Dendritic cell treated with granulocyte-macrophage colony-stimulating factor and Interleukin-4, amounts not matched to agents 40 ng/mL and 50 ng/mL, for 4 days (primary cell): ENCODE measurements around the gene DMGDH.
"Not testable (repeated sequence)": the region's sequence is repeated elsewhere in the genome, so short reads cannot be mapped to it uniquely, and the experiment has no call there.

Experiments used
- H3K27ac Mint-ChIP-seq: one replicate; pipeline ENCODE4 v1.8.0; 2022; ENCODE audit warnings: mild to moderate bottlenecking, mixed read lengths
- H3K27me3 Mint-ChIP-seq: one replicate; pipeline ENCODE4 v1.8.0; 2022; ENCODE audit warnings: mild to moderate bottlenecking, mixed read lengths
- H3K36me3 Mint-ChIP-seq: one replicate; pipeline ENCODE4 v1.8.0; 2022; ENCODE audit warnings: low read depth, mixed read lengths
- H3K4me1 Mint-ChIP-seq: one replicate; pipeline ENCODE4 v1.8.0; 2022; ENCODE audit warnings: low read depth, mixed read lengths
- H3K4me3 Mint-ChIP-seq: one replicate; pipeline ENCODE4 v1.8.0; 2022; ENCODE audit warnings: mild to moderate bottlenecking, moderate library complexity, mixed read lengths
- H3K9me3 Mint-ChIP-seq: one replicate; pipeline ENCODE4 v1.8.0; 2022; ENCODE audit warnings: mixed read lengths
- intact Hi-C: fragments of 100-400 bp; cut with micrococcal nuclease; formaldehyde crosslinking; loops from one replicate; pipeline ENCODE4 v1.15.0; 2022

The DMGDH gene

DNA sequence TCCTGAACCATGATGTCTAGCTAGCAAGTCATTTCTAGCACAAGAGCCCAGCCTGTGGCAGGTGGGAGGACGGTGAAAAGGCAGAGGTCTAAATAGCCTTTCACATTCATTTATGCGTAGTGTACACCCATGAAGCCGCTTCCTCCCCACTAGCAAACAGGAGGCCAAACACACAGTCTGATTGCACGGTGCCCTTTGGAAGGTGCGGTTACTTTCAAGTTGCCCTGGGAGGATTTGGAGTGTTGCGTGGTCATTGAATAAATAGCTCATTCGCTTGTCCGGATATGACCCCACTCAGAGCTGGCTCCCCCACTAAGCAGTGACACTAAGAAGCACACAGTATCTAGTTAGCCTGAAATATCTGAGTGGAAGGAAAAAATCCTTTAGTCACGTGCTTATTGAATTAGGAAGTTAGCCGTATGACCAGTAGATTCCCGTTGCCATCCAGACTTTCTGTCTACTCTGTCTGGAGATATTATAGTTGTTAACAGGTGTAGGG lies 83.7 kb downstream of the DMGDH start:
- Mint-ChIP-seq H3K27ac (peak overlapping the region; percentile 93), H3K4me1 (peaks cover 29% of the 10 kb centered on the region), H3K4me3 (peak overlapping the region; percentile 90), H3K27me3 (peaks cover 3% of the 10 kb centered on the region), H3K36me3 (no peaks in the 10 kb centered on the region), H3K9me3 (no peaks in the 10 kb centered on the region)
- intact Hi-C loops, result no loop called here

DNA sequence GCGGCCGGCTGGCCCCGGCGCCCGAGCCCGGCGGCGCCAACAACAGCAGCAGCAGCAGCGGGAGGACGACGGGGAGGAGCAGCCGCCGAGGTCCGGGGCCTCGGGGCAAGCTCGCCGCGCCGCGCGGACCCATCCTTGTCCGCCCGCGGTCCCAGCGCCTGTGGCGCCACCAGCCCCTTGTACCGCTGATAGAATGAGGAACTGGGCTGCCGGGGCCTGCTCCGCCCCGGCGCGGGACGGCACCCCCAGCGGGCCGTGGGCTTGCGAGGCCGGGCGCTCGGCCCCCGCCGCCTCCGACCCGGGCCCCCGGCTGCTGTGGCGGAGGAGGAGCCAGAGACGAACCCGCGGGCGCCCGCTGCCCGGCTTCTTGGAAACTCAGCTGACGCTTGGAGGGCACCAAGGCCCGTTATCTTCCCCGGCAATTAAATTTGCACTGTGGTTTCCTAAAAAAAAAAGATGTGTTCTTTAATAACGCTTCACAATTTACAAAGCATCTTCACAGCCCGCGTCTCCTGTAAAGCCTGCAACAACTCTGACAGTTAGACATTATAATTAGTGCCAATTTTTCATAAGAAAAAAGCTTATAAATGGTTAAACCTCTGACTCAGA lies 84.3 kb downstream of the DMGDH start, which contains the start of gene ARSB:
TSS of gene ARSB (minus strand) at position 195 of the 609 bp plus-strand sequence. CDS start at position 133, 62 bp downstream.
- intact Hi-C loops, result no loop called here
- no peaks in the 10 kb centered on the region for H3K36me3 Mint-ChIP-seq

DNA sequence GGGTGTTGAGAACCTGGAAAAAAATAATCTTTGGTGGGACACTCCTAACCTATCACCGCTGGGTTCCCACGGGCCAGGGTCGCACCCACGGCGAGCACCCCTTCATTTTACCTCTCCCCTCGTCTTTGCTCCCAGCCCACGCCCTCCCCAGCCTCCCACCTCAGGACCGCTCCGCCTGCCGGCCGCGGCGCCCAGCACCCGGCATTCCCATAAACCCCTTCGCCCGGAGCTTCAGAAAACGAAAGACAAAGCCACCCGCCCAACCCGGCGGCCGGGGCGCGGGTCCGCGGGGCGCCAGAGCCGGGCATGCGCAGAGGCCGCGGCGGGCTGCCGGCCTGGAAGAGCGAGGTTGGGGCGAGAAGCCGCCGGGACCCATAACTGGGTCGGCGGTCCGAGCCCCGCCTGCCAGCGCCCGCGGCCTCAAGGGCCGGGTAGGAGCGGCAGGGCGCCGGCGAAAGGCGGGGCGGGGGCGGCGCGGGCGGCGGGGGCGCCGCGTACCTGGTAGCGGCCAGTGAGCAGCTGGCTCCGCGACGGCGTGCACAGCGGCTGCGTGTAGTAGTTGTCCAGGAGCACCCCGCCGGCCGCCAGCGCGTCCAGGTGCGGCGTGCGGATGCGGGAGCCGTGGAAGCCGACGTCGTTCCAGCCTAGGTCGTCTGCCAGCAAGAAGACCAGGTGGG lies 84.9 kb downstream of the DMGDH start:
- intact Hi-C loops, result no loop called here
- Mint-ChIP-seq H3K27me3 (no peaks in the 10 kb centered on the region), H3K4me3 (peak overlapping the region; percentile 90), H3K36me3 (no peaks in the 10 kb centered on the region), H3K9me3 (no peaks in the 10 kb centered on the region), H3K4me1 (peaks cover 39% of the 10 kb centered on the region), H3K27ac (peak overlapping the region; percentile 93)

More for the DNA sequence above, 84.3 kb downstream of the DMGDH start, which contains the start of gene ARSB:
- no peaks in the 10 kb centered on the region for H3K27me3 Mint-ChIP-seq
- H3K4me3 Mint-ChIP-seq, result peak within 1 kb of the TSS; percentile 90
- H3K27ac Mint-ChIP-seq, result peak within 1 kb of the TSS; percentile 93
- H3K9me3 Mint-ChIP-seq, result no peaks in the 10 kb centered on the region
- peaks cover 33% of the 10 kb centered on the region for H3K4me1 Mint-ChIP-seq

DNA sequence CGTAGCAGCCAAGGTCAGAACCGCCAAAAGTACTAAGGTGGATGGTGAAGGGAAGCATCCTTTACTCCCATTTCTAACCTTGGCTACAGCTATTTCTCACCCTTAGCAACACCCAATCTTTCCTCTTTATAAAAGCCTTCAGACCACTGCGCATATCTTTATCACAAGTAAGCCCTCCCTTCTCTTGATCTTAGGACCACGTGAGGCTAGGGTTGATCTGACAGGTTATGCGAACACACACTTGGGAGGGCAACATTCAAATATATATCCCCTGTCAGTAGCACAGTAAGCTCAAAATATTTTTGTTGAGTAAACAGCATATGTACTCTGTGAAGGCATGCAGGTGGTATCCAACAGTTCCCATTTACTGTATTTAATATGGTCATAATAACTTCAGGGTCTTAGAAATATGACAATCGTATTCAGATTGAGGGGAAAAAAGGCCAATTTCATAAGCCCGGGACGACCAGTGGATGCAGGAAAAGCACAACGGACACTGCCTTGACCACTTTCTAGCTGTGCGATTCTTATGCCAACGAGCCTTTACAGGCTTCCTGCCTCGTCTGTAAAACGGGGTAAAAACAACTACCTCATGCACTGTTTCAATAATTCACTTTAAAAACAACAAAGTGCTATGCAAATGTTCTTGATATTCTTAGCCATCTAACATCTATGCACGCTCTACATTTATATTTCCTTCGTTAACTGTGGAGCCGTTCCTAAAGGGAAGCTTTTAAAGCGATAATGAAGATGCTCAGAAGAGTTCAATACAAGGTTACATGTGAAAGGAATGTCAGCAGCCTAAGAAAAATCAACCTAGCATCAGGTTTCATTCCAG lies 85.7 kb downstream of the DMGDH start:
- no peaks in the 10 kb centered on the region for H3K27me3 Mint-ChIP-seq
- no peaks in the 10 kb centered on the region for H3K36me3 Mint-ChIP-seq
- H3K4me3 Mint-ChIP-seq, result peak overlapping the region; percentile 90
- no peaks in the 10 kb centered on the region for H3K9me3 Mint-ChIP-seq
- H3K4me1 Mint-ChIP-seq, result peaks cover 47% of the 10 kb centered on the region
- H3K27ac Mint-ChIP-seq, result peak overlapping the region; percentile 93
- intact Hi-C loops, result no loop called here

DNA sequence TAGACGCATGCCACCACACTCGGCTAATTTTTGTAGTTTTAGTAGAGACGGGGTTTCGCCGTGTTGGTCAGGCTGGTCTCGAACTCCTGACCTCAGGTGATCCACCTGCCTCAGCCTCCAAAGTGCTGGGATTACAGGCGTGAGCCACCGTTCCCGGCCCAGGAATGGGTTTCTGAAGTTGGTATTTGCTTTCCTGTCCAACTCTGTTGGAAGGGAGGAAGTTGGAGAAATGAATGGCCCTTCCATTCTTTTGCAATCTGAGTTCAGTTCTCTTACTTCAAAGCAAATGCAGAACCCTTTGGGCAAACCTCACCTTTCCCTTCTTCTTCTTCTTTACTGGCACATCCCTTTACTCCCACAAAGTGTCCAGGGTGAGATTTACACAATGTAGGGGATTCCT lies 86.3 kb downstream of the DMGDH start:
- H3K27ac Mint-ChIP-seq, result peak overlapping the region; percentile 93
- not testable (repeated sequence) for H3K9me3 Mint-ChIP-seq, H3K27me3 Mint-ChIP-seq

DNA sequence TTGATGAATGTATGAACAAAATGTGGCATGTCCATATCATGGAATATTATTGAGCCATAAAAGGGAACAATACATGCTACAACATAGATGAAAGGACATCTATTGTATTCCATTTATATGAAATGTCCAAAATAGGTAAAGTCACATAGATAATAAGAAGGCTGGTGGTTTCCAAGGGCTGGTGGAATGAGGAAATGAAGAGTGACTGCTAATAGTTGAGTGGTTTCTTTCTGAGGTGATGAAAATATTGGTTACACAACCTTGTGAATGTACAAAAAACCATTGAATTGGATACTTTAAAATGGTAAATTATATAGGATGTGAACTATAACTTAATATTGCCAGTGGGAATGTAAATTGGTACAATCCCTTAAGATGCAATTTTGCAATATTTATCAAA lies 89.6 kb downstream of the DMGDH start:
- intact Hi-C loops, result no loop called here
- H3K36me3 Mint-ChIP-seq, result peaks cover 15% of the 10 kb centered on the region
- H3K27ac Mint-ChIP-seq, result no peak overlapping the region
- H3K27me3 Mint-ChIP-seq, result no peaks in the 10 kb centered on the region
- peaks cover 6% of the 10 kb centered on the region for H3K9me3 Mint-ChIP-seq
- H3K4me1 Mint-ChIP-seq, result peaks cover 59% of the 10 kb centered on the region
- H3K4me3 Mint-ChIP-seq, result no peak overlapping the region

More for the DNA sequence above, 86.3 kb downstream of the DMGDH start:
- peaks cover 47% of the 10 kb centered on the region for H3K4me1 Mint-ChIP-seq
- H3K36me3 Mint-ChIP-seq, intact Hi-C loops: not testable (repeated sequence)
- peak overlapping the region; percentile 90 for H3K4me3 Mint-ChIP-seq

DNA sequence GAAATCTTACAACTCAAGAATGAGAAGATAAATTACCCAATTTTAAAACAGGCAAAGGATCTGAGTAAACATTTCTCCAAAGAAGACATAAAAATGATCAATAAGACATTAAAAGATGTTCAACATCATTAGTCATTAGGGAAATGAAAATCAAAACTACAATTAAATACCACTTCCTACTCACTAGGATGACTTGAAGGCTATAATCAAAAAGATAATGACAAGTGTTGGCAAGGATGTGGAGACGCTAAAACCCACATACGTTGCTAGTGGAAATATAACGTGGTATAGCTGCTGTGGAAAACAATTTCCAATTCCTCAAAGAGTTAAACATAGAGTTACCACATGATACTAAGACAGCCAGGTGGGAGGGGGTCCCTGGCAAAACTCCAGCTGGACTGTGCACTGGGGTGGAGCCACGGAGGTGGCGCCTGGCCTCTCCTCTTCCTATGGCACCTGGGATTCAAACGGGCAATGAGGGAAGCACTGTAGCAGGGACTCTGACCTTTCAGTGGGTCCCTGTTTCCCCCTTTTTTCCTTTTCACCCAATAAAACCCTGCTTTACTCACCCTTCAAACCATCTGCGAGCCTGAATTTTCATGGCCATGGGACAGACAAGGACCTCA lies 90.2 kb downstream of the DMGDH start:
- intact Hi-C loops, result no loop called here
- Mint-ChIP-seq H3K4me1 (peaks cover 66% of the 10 kb centered on the region), H3K4me3 (no peak overlapping the region), H3K36me3 (peaks cover 15% of the 10 kb centered on the region), H3K27ac (no peak overlapping the region), H3K27me3 (no peaks in the 10 kb centered on the region), H3K9me3 (peaks cover 6% of the 10 kb centered on the region)

DNA sequence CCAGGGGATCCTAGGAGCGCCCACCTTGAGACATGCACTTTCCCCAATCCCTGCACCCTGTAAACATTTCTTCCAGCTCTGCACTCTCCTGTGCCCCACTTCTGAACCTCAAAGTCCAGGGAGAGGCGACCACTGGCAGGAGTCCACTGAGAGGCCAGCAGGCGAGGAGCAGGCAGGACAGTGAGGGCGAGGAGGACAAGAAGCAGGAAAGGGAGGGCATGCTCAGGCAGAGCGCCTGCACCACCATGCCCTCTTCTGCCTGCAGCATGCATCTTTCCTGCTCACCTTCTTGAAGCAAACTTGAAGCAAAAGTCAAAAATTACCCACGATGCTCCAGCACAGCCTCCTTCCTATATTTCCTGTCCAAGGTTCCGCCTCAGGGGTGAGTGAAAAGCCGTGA lies 94.4 kb downstream of the DMGDH start:
- no peak overlapping the region for H3K4me3 Mint-ChIP-seq
- peaks cover 6% of the 10 kb centered on the region for H3K9me3 Mint-ChIP-seq
- intact Hi-C loops, result no loop called here
- no peak overlapping the region for H3K27ac Mint-ChIP-seq
- H3K4me1 Mint-ChIP-seq, result peaks cover 71% of the 10 kb centered on the region
- no peaks in the 10 kb centered on the region for H3K27me3 Mint-ChIP-seq
- peaks cover 15% of the 10 kb centered on the region for H3K36me3 Mint-ChIP-seq

DNA sequence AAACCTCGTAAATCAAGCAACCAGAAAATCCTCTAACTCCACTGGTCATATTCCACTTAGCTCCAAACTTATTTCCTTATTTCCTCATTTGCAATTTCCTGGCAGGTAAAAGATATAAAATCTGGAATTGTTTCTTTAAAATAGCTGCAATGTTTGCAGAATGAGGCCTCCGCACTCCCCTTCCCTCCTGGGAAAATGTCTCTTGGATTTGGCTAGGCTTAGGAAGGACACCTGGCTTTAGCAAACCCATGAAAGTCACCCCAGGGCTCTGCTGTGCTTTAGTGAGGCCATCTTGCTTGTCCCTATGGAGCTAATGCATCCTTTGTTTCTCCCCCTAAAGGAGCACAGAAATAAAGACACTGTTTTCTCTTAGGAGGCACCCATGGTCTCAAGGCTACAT lies 94.9 kb downstream of the DMGDH start:
- H3K27me3 Mint-ChIP-seq, result no peaks in the 10 kb centered on the region
- intact Hi-C loops, result no loop called here

DNA sequence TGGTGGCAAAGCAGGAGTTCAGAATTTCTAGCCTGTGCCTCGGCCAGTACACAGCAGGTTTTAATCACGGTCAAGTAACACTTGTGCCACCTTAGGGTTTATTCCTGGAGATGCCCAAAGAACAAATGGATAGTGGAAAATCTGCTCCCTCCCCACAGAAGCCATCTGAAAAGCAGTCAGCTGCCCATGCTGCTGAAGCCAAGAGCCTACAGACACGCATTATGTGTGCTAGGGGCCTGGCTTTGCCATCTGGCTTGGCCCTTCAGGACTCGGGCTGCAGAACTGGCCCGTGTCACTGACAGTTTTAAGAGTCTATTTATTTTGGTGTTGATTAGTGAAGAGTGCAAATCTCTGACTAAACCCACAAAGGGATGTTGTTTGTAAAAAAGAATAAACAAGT lies 95.5 kb downstream of the DMGDH start:
- peak overlapping the region; percentile 75 for H3K27ac Mint-ChIP-seq
- H3K9me3 Mint-ChIP-seq, result peaks cover 6% of the 10 kb centered on the region
- H3K27me3 Mint-ChIP-seq, result no peaks in the 10 kb centered on the region
- peaks cover 15% of the 10 kb centered on the region for H3K36me3 Mint-ChIP-seq
- peaks cover 61% of the 10 kb centered on the region for H3K4me1 Mint-ChIP-seq
- intact Hi-C loops, result no loop called here
- H3K4me3 Mint-ChIP-seq, result no peak overlapping the region

More for the DNA sequence above, 94.9 kb downstream of the DMGDH start:
- Mint-ChIP-seq H3K36me3 (peaks cover 15% of the 10 kb centered on the region), H3K4me1 (peaks cover 67% of the 10 kb centered on the region), H3K4me3 (no peak overlapping the region), H3K9me3 (peaks cover 6% of the 10 kb centered on the region), H3K27ac (no peak overlapping the region)

DNA sequence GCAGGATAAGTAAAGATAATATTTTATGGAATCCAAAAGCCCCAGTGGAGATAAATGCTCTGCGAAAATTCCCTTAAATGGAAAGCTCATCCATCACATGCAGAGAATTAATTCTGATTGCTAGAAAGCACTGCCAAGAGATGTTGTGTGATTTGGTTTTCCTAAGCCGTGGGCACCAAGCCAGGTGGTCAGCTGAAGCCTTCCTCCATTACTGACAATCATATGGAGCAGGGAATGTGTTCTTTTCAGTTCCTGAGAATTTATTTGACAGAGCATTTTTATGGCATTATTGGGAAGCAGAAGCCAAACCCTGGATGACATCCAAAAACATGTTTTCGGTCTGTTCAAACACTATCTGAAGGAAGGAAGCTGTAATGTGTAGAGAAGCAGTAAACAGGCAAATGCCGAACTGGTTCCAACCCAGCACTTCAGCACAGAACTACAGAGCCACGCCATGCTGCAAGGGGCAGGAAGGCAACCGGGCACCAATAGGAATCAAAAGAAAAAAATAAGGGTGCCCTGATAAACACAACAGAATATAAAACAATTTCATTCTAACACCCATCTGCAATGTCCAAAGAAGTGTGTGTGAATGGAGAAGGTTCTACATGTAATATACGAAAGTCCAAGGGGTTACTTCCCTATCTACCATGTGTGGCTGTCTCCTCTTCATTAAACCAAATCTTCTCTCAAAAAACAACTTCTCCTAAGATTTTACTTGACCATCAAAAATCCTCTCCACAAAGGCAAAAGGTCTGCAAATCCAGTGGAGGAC lies 96.6 kb downstream of the DMGDH start:
- Mint-ChIP-seq H3K27me3 (no peaks in the 10 kb centered on the region), H3K4me3 (peak overlapping the region; percentile 68), H3K27ac (peak overlapping the region; percentile 75), H3K9me3 (peaks cover 6% of the 10 kb centered on the region), H3K4me1 (peaks cover 58% of the 10 kb centered on the region), H3K36me3 (peaks cover 26% of the 10 kb centered on the region)
- intact Hi-C loops, result no loop called here

DNA sequence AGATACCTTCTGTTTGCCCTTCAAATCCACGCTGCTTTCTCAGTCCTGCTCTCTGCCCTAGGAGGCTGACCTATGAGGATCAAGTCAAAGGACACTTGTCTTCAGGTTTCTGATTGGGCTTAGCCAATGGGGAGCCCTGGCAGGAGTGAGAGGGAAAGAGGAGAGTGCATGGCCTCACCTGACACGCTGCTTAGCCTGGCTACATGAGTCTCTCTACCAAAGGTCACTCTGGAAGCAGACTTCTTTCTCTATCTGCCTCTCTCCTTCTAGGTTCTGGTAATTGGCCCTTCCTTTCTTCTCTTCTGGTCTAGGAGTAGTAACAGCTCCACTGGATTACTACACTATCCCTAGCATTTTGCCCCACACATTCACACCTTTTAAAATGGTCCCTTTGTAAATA lies 97.5 kb downstream of the DMGDH start:
- no peaks in the 10 kb centered on the region for H3K9me3 Mint-ChIP-seq

DNA sequence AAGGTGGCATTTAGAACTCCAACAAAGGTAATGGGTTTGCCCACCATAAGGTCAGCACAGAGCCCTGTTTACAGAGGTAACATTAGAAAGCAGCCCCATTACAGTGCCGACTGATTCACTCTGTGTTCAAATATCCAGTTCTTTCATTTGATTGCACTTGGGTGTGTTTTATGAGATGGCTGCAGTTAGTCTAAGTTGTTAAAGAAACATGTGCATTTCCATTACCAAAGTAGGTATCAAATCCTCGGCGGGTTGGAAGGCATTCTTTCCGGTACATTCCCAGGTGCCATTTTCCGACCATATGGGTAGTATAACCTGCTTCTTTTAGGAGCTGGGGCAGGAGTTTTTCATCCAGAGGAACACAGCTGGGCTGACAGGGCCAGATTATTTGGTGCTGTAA lies 100.7 kb downstream of the DMGDH start:
- Mint-ChIP-seq H3K9me3 (no peaks in the 10 kb centered on the region), H3K4me1 (peaks cover 28% of the 10 kb centered on the region), H3K36me3 (peaks cover 40% of the 10 kb centered on the region), H3K27me3 (no peaks in the 10 kb centered on the region), H3K27ac (no peak overlapping the region), H3K4me3 (no peak overlapping the region)
- intact Hi-C loops, result loop anchor here (5.0 kb wide), 1 partner anchor 496 kb away; no protein-coding TSS in a partner anchor

More for the DNA sequence above, 97.5 kb downstream of the DMGDH start:
- Mint-ChIP-seq H3K36me3 (peaks cover 28% of the 10 kb centered on the region), H3K27me3 (no peaks in the 10 kb centered on the region), H3K4me3 (no peak overlapping the region), H3K4me1 (peaks cover 50% of the 10 kb centered on the region), H3K27ac (peak overlapping the region; percentile 75)
- intact Hi-C loops, result no loop called here
